HEK293 (cell line): Measurements from ENCODE around the gene ZNF467.

ENCODE experiments used
- CTCF ChIA-PET: fragments of 350-600 bp; formaldehyde crosslinking; extraction: SDS; loops from one replicate; lab custom pipeline; 2021; ENCODE audit warnings: antibody characterized with exemption; lab: Yijun Ruan, JAX
- POLR2A ChIA-PET: fragments of 300-600 bp; formaldehyde crosslinking; extraction: SDS; loops from one replicate; lab custom pipeline; 2020; ENCODE audit warnings: antibody characterized with exemption, inconsistent platforms; lab: Yijun Ruan, JAX
- H3K27ac ChIP-seq: fragments of 200-500 bp; sonication (Bioruptor generic); 2 replicates; pipeline ENCODE4 v1.5.1; 2014; ENCODE audit warnings: low read depth, low read length, control low read depth, inconsistent platforms; ENCODE audit errors: extremely low read depth
- H3K36me3 ChIP-seq, 2 experiments: fragments of 200-500 bp in 1 of 2; sonication (Bioruptor generic) in 1 of 2; 1 replicate in 1 of 2; 2 replicates in 1 of 2; pipeline ENCODE4 v1.5.1; 2014 to 2017; ENCODE audit warnings: inconsistent platforms in 2 of 2, low read length in 2 of 2; ENCODE audit not compliant: control insufficient read depth in 2 of 2, insufficient read depth in 1 of 2
- H3K4me1 ChIP-seq: fragments of 200-500 bp; sonication (Bioruptor generic); 2 replicates; pipeline ENCODE4 v1.5.1; 2014; ENCODE audit warnings: mild to moderate bottlenecking, low read length, inconsistent platforms; ENCODE audit not compliant: control insufficient read depth, insufficient read depth
- H3K4me3 ChIP-seq: 2 replicates; pipeline ENCODE4 v1.5.1; 2011; ENCODE audit warnings: low read depth, mild to moderate bottlenecking, control low read depth, low read length, moderate library complexity
- H3K9me3 ChIP-seq: fragments of 200-500 bp; sonication (Bioruptor generic); 2 replicates; pipeline ENCODE4 v1.5.1; 2014; ENCODE audit warnings: low read depth, low read length, inconsistent platforms; ENCODE audit not compliant: control insufficient read depth, insufficient read depth
- INSM2 ChIP-seq: fragments of 450-650 bp; formaldehyde crosslinking; IDR thresholded peaks from 2 replicates; pipeline ENCODE4 v1.5.1; 2016; ENCODE audit warnings: missing biosample characterization, missing genetic modification characterization
- KLF1 ChIP-seq: fragments of 450-650 bp; formaldehyde crosslinking; IDR thresholded peaks from 2 replicates; pipeline ENCODE4 v1.5.1; 2016; ENCODE audit warnings: missing biosample characterization, missing genetic modification characterization
- KLF10 ChIP-seq: fragments of 450-650 bp; IDR thresholded peaks from 2 replicates; pipeline ENCODE4 v1.5.1; 2018; ENCODE audit warnings: missing biosample characterization, mild to moderate bottlenecking, missing genetic modification characterization
- PRDM2 ChIP-seq: fragments of 450-650 bp; formaldehyde crosslinking; IDR thresholded peaks from 2 replicates; pipeline ENCODE4 v1.5.1; 2016; ENCODE audit warnings: missing biosample characterization, missing genetic modification characterization, borderline replicate concordance
- PRDM6 ChIP-seq: fragments of 450-650 bp; formaldehyde crosslinking; IDR thresholded peaks from 2 replicates; pipeline ENCODE4 v1.5.1; 2017; ENCODE audit warnings: missing biosample characterization, missing genetic modification characterization
- SCRT2 ChIP-seq: fragments of 450-650 bp; formaldehyde crosslinking; IDR thresholded peaks from 2 replicates; pipeline ENCODE4 v1.5.1; 2016; ENCODE audit warnings: missing biosample characterization, missing genetic modification characterization
- SP3 ChIP-seq: fragments of 450-650 bp; formaldehyde crosslinking; IDR thresholded peaks from 2 replicates; pipeline ENCODE4 v1.5.1; 2016; ENCODE audit warnings: missing biosample characterization, missing genetic modification characterization
- SP7 ChIP-seq: fragments of 450-650 bp; formaldehyde crosslinking; IDR thresholded peaks from 2 replicates; pipeline ENCODE4 v1.5.1; 2016; ENCODE audit warnings: missing biosample characterization, missing genetic modification characterization
- TRIM28 ChIP-seq: IDR thresholded peaks from 2 replicates; pipeline ENCODE4 v1.6.1; 2011; ENCODE audit warnings: low read length, control low read depth, borderline replicate concordance
- ZFP37 ChIP-seq: fragments of 450-650 bp; formaldehyde crosslinking; IDR thresholded peaks from 2 replicates; pipeline ENCODE4 v1.5.1; 2016; ENCODE audit warnings: missing biosample characterization, missing genetic modification characterization
- ZNF132 ChIP-seq: fragments of 450-650 bp; formaldehyde crosslinking; IDR thresholded peaks from 2 replicates; pipeline ENCODE4 v1.5.1; 2017; ENCODE audit warnings: missing biosample characterization, missing genetic modification characterization, borderline replicate concordance
- ZNF133 ChIP-seq: fragments of 450-650 bp; formaldehyde crosslinking; IDR thresholded peaks from 2 replicates; pipeline ENCODE4 v1.5.1; 2016; ENCODE audit warnings: missing biosample characterization, missing genetic modification characterization
- ZNF335 ChIP-seq: fragments of 450-650 bp; formaldehyde crosslinking; conservative IDR thresholded peaks from 2 replicates; pipeline ENCODE4 v1.5.1; 2016; ENCODE audit warnings: missing biosample characterization, missing genetic modification characterization
- ZNF398 ChIP-seq: fragments of 450-650 bp; formaldehyde crosslinking; IDR thresholded peaks from 2 replicates; pipeline ENCODE4 v1.5.1; 2017; ENCODE audit warnings: missing biosample characterization, missing genetic modification characterization
- ZNF449 ChIP-seq: fragments of 450-650 bp; formaldehyde crosslinking; IDR thresholded peaks from 2 replicates; pipeline ENCODE4 v1.5.1; 2017; ENCODE audit warnings: missing biosample characterization, mild to moderate bottlenecking, missing genetic modification characterization, moderate library complexity
- ZNF558 ChIP-seq: fragments of 450-650 bp; formaldehyde crosslinking; IDR thresholded peaks from 2 replicates; pipeline ENCODE4 v1.5.1; 2016; ENCODE audit warnings: missing biosample characterization, missing genetic modification characterization
- ZNF580 ChIP-seq: fragments of 450-650 bp; formaldehyde crosslinking; IDR thresholded peaks from 2 replicates; pipeline ENCODE4 v1.5.1; 2016; ENCODE audit warnings: missing biosample characterization, missing genetic modification characterization
- ZNF596 ChIP-seq: fragments of 450-650 bp; IDR thresholded peaks from 2 replicates; pipeline ENCODE4 v1.5.0; 2018; ENCODE audit warnings: missing biosample characterization, mild to moderate bottlenecking, missing genetic modification characterization, moderate library complexity
- ZNF664 ChIP-seq: fragments of 450-650 bp; formaldehyde crosslinking; IDR thresholded peaks from 2 replicates; pipeline ENCODE4 v1.5.1; 2016; ENCODE audit warnings: missing biosample characterization, missing genetic modification characterization
- ZNF747 ChIP-seq: fragments of 450-650 bp; formaldehyde crosslinking; IDR thresholded peaks from 2 replicates; pipeline ENCODE4 v1.5.1; 2016; ENCODE audit warnings: missing biosample characterization, missing genetic modification characterization
- ZNF791 ChIP-seq: fragments of 450-650 bp; formaldehyde crosslinking; IDR thresholded peaks from 2 replicates; pipeline ENCODE4 v1.5.1; 2016; ENCODE audit warnings: missing biosample characterization, missing genetic modification characterization
- ZNF837 ChIP-seq: fragments of 450-650 bp; formaldehyde crosslinking; IDR thresholded peaks from 2 replicates; pipeline ENCODE4 v1.5.1; 2016; ENCODE audit warnings: missing biosample characterization, missing genetic modification characterization
- ZSCAN30 ChIP-seq: fragments of 450-650 bp; IDR thresholded peaks from 2 replicates; pipeline ENCODE4 v1.5.1; 2018; ENCODE audit warnings: missing biosample characterization, mild to moderate bottlenecking, missing genetic modification characterization, moderate library complexity
- ZXDB ChIP-seq: fragments of 450-650 bp; formaldehyde crosslinking; IDR thresholded peaks from 2 replicates; pipeline ENCODE4 v1.5.1; 2016; ENCODE audit warnings: missing biosample characterization, missing genetic modification characterization

Gene ZNF467

GRCh38 chr7:149725916-149726315 is 47.5 kb downstream of the ZNF467 start:
- Histone ChIP-seq H3K36me3 (peaks cover 0 to 98% of the 10 kb centered on the region in 2 experiments; a peak in 2 of 3 replicates), H3K9me3 (no peaks in the 10 kb centered on the region), H3K4me1 (no peaks in the 10 kb centered on the region), H3K4me3 (no peak overlapping the region), H3K27ac (no peak overlapping the region)
- ChIA-PET POLR2A (no interaction called here), CTCF (interaction anchor here (0.6 kb wide), 1 partner anchor 104 kb away, joined by 3 read pairs; no protein-coding TSS in a partner anchor)
- no peak for TF ChIP-seq ZNF133
- no peak for TF ChIP-seq ZNF580 (tag by site-specific recombination)
- TF ChIP-seq KLF1 (tag by site-specific recombination) = no peak
- TF ChIP-seq ZNF335 (tag by site-specific recombination) = no peak
- TF ChIP-seq ZNF132 (tag by site-specific recombination) = no peak
- TF ChIP-seq ZNF664 (tag by site-specific recombination) = no peak
- TF ChIP-seq ZNF398 (tag by site-specific recombination) = no peak
- TF ChIP-seq INSM2 (tag by site-specific recombination) = no peak
- no peak for TF ChIP-seq SP7
- TF ChIP-seq KLF10 (tag by site-specific recombination) = no peak
- no peak for TF ChIP-seq ZNF558 (tag by site-specific recombination)
- TF ChIP-seq ZSCAN30 (tag by site-specific recombination) = no peak
- no peak for TF ChIP-seq SCRT2
- TF ChIP-seq PRDM2 (tag by site-specific recombination) = no peak

- CTCF ChIA-PET = no interaction called here
- POLR2A ChIA-PET = no interaction called here
- H3K4me1 ChIP-seq = no peaks in the 10 kb centered on the region
- H3K4me3 ChIP-seq = no peak overlapping the region
- H3K36me3 ChIP-seq = peaks cover 0 to 98% of the 10 kb centered on the region in 2 experiments; a peak in 2 of 3 replicates
- H3K27ac ChIP-seq = no peak overlapping the region
- no peaks in the 10 kb centered on the region for H3K9me3 ChIP-seq
- no peak for TF ChIP-seq ZNF449
- no peak for TF ChIP-seq ZNF596
- no peak for TF ChIP-seq ZNF133
- TF ChIP-seq TRIM28 = no peak
- no peak for TF ChIP-seq SP3 (tag by site-specific recombination)
- no peak for TF ChIP-seq ZNF837
- TF ChIP-seq ZNF747 = no peak
- TF ChIP-seq ZFP37 (tag by site-specific recombination) = no peak
- no peak for TF ChIP-seq ZXDB (tag by site-specific recombination)
- TF ChIP-seq PRDM6 (tag by site-specific recombination) = no peak
- TF ChIP-seq ZNF791 (tag by site-specific recombination) = no peak
Measured at GRCh38 chr7:149725426-149725821, 48.0 kb downstream of the ZNF467 start.
